HG03175 (cell line): ENCODE measurements around the gene TENM3.

Source experiments
- ATAC-seq: cut with Tn5 transposase; IDR thresholded peaks from one replicate; pipeline ENCODE4 v1.9.1; 2021; ENCODE audit warnings: mild to moderate bottlenecking, moderate library complexity; ENCODE audit not compliant: unreplicated experiment

TENM3 gene

GRCh38 chr4:182825786-182826185 is 582.6 kb downstream of the TENM3 start:
- ATAC-seq, result no peak

GRCh38 chr4:182826391-182826790 is 583.2 kb downstream of the TENM3 start:
- peak; percentile 35 for ATAC-seq

- ATAC-seq, result no peak
Observed at GRCh38 chr4:182827166-182827565, 584.0 kb downstream of the TENM3 start.

DNA sequence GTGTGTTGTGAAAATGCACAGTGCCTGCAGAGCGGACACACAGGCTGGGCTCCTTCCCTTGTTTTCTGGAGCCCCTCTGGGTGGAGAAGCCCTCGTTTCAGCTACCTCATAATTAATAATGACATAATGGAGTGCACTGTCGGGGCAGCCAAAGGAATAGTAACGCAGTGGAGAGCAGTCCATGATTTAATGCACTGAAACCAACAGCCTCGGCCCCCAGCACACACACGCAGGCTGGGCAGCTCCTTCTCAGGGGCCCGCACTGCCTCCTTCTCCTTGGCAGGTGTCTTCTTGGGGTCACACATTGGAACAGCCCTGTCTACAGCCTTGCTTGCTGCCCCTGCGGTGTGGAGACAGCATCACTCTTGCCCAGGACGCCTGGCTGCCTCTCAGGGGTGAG is 584.8 kb downstream of the TENM3 start:
- ATAC-seq, result no peak

GRCh38 chr4:182828360-182829025 is 585.3 kb downstream of the TENM3 start:
- ATAC-seq, result no peak

DNA sequence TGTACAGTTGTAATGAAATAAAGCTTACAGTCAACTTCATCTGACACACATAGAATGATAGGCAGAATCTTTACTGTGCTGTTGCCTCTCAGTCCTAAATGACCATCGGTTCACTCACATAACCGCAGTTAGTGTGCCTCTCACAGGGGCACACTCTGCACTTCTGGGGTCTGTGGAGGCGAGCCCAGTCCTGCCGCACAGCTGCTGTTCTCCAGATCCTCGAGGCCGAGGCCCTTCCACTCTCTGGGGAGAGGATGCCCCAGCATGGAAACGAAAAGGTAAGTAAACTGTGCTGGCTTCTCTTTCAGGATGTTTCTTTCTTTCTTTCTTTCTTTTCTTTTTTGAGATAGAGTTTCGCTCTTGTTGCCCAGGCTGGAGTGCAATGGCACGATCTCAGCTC is 586.0 kb downstream of the TENM3 start:
- no peak for ATAC-seq

DNA sequence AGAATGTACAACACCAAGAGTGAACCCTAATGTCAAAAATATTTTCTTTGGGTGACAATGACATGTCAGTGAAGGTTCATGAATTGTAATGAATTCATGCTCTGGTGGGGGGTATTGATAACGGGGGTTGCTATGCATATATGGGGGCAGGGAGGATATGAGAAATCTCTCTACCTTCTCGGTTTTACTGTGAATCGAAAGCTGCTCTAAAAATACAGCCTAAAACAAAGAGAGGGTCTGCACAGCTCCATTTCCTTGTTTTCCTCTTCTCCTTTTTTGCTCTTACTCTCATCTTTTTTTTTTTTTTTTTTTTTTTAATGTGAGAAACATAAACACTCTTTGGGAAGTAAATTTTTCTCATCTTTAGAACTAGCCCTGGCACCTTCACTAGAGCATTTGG is 588.2 kb downstream of the TENM3 start:
- ATAC-seq, result no peak

- no peak for ATAC-seq
Observed at GRCh38 chr4:182832352-182833120, 589.3 kb downstream of the TENM3 start.

- ATAC-seq, result no peak
Observed at GRCh38 chr4:182835006-182835740, 592.0 kb downstream of the TENM3 start.

DNA sequence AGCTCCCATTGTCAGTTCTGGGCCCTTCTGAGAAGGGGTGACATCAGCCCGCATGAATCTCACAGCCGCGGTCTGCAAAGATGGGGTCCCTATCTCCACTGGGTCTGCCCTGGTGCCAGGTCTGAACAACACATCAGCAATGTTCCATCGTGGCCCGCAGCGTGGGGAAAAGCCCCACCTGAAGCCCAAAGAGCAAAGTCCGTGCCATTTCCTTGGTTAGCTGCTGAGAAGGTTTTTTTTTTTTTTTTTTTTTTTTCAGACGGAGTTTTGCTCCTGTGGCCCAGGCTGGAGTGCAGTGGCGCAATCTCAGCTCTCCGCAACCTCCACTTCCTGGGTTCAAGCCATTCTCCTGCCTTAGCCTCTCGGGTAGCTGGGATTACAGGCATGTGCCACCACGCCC is 594.6 kb downstream of the TENM3 start:
- ATAC-seq, result no peak

DNA sequence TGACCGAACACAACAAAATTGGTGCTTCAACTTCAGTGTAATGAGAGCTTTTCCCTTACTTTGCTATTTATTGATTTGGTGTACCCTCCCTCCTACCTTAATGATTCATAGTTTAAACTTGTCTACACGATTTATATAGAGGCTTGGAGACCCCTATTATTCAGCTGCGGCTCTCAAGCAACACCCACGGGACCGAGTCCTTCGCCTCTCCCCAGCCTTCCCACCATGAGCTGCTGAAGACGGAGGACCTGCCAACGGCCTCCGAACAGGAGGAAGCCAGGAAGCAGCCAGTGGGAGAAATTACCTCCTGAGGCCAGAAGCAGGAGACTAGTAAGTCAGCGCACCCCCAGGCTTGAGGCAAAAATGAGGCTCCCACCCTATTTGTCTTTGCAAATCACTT is 595.3 kb downstream of the TENM3 start:
- no peak for ATAC-seq

DNA sequence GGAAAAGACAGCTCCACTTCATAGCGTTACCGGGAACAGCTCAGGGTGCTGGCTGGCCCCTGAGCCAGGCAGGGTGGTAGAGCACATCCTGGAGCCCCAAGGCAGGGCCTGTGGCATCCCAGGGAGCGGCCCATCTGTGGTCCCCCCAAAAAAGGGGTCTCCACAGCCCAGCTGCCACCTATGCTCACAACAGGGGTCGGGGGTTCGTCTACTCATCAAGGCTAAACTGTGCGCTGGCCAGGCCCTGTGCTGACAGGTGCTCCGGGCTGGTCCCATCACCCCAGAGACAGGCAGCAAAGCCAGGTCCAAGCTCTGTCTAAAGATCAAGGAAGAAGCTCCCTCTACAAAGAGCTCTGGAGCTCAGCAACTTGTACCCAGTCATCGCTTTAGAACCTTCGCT is 596.1 kb downstream of the TENM3 start:
- no peak for ATAC-seq

GRCh38 chr4:182840108-182840507 is 596.9 kb downstream of the TENM3 start:
- ATAC-seq, result no peak

DNA sequence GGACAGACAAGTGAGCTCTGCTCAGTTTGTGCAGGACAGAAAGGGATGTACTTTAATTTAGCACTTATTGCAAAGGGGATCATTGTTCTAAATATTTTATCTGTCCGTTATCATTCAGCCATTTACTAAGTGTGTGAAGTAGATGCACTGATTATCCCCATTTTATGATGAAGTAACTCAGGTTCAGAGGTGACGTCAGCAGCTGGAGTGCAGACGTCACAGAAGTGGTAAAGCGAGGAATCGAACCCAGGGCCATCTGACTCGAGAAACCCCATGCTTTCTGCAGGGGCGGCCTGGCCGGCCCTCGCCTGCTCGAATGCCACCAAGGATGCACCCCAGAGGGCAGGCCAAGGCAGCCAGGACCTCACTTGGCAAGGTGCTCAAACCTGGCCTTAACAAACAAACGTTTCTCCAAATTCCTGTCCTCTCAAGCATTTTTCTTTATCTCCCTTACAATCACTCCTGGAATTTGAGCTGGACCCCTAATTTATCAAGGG is 599.0 kb downstream of the TENM3 start:
- no peak for ATAC-seq

GRCh38 chr4:182842759-182843390 is 599.7 kb downstream of the TENM3 start:
- no peak for ATAC-seq

GRCh38 chr4:182843808-182844325 is 600.7 kb downstream of the TENM3 start:
- no peak for ATAC-seq

DNA sequence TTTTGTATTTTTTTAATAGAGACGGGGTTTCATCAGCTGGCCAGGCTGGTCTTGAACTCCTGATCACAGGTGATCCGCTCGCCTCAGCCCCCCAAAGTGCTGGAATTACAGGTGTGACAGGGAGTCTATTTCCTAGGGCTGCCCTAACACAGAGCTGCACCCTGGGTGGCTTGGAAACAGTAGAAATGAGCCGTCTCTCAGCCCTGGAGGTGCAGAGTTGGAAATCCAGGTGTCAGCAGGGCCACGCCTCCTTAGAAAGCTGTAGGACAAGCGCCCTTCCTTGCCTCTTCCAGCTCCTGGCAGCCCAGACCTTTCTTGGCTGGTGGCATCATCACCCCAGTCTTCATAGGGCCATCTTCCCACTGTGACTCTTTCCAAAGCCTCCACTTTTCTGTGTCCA is 602.4 kb downstream of the TENM3 start:
- no peak for ATAC-seq

- no peak for ATAC-seq
Observed at GRCh38 chr4:182846036-182846435, 602.8 kb downstream of the TENM3 start.

DNA sequence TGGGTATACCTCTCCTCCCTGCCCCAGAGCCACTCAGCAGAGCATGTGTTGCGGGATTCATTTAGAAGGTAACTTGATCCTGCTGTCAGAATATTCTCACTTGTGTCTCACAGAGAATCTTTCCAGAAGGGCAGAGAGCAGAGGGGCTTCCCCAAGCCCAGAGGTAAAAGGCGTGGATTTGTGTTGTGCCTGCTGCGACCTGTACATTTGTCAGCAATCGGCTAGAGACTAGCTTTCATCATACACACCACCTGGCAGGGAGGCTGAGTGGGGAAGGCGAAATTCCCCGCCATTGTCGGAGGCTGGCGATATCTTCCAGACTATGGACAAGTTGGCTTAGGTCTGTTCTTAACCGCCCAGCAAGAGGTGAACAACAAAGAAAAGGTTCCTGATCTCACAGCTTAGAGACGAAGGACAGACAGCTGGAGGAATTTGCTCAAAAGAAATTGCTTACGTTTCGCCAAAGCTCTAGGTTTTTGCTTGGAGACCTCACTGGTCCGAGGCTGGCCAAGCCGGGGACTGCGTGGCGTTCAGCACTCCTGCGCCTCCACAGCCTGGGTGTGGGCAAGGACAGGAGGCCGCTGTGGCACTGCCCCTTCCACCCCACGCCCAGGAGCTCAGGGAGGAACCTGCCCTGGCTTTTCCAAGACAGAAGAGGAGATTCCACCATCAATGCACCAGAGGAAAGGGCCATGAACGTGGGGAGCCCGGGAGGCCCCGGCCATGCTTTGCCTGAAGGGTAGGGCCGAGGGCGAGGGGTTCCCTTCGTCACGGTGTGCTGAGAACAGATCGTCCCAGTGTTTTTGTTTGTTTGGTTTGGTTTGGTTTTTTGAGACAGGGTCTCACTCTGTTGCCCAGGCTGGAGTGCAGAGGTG is 604.6 kb downstream of the TENM3 start:
- ATAC-seq, result no peak

- no peak for ATAC-seq
Observed at GRCh38 chr4:182848685-182849084, 605.5 kb downstream of the TENM3 start.
